ENCODE data around the gene FAM171A2.

- TF ChIP-seq CTCF (IDR thresholded peaks at IDR 0.05) (peak in 3 of 5 experiments; percentile 16 to 44 (median 17)), EP300 (IDR thresholded peaks at IDR 0.05) (no peak), POLR2A (IDR thresholded peaks at IDR 0.05) (no peak)
These were observed 8.8 kb downstream of the FAM171A2 start for GRCh38 chr17:44354582-44355561.

Data from tibial nerve (tissue), 4 donors.